GM18498 (cell line): ENCODE results near the gene AGT.
A peak's percentile ranks its signal among the peaks of the same experiment; 100 is the strongest.

Experiments
- ATAC-seq: cut with Tn5 transposase; IDR thresholded peaks from one replicate; pipeline ENCODE4 v1.9.1; 2021; ENCODE audit warnings: mild to moderate bottlenecking, moderate library complexity; ENCODE audit not compliant: unreplicated experiment

The AGT gene

DNA sequence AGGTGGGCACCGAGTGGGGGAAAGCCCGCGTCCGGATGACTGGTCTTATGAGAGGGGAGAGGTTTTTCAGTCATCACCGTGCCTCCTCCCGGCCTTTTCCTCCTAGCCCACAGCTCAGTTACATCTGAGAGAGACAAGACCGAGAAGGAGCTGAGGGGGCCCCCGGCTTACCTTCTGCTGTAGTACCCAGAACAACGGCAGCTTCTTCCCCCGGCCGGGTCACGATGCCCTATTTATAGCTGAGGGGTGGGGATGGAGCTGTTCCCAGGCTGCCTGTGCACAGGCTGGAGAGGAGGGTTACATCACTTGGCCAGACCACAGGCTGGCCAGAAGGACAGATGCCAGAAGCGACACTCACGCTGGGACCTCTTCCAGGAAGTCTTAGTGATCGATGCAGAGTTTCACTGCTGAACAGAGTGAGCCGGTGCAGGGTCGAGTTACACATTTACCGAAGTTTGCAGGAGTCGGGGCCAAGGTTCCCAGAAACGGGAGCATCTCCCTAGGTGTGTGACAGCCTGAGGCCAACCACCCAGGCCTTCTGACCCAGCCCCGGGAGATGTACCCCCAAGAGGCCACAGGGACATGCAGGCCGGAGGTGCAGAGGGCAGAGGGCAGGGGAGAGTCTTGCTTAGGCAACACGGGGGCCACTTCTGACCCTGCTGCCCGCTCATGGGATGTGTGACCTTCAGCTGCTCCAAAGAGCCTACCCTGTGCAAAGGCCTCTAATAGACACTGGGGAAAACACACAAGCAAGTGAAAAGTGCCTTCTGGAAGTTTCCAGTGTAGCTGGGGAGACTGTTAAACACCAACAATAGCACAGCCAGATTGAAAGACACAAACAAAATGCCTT lies at the start of gene AGT:
Gene AGT (minus strand): TSS at position 208 of the 850 bp plus-strand sequence. CDS start 3,299 bp downstream, outside the sequence.
- no peak for ATAC-seq

DNA sequence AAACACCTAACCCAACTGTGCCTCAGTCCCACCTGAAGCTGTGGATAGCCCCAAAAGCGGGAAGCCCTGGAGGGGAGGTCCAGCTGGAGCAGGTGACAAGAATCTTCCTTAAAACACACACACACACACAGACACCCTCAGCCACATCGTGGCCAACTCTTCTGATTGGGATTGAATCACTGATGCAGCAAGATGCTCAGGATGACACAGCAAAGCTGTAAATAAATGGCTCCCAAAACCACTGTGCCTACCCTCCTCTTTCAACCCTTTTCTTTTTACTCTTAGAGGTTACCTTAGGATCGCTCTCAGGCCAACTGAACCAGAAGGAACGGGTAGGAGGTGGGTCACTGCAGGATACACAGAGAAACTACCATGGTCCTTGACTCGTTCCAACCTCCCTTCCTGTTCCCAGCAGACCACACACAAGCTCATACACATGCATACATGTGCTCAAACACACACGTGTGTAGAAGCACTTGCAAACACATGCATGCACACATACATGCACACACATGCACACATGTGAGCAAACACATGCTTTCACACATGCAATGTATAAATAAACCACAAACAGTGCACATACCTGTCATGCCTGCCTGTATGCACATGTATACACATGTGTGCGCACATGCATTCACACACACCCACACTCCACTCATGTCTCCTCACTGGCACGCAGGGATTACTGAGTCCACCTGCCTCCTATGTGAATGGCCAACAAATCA lies 47.7 kb upstream of the AGT start:
- no peak for ATAC-seq

DNA sequence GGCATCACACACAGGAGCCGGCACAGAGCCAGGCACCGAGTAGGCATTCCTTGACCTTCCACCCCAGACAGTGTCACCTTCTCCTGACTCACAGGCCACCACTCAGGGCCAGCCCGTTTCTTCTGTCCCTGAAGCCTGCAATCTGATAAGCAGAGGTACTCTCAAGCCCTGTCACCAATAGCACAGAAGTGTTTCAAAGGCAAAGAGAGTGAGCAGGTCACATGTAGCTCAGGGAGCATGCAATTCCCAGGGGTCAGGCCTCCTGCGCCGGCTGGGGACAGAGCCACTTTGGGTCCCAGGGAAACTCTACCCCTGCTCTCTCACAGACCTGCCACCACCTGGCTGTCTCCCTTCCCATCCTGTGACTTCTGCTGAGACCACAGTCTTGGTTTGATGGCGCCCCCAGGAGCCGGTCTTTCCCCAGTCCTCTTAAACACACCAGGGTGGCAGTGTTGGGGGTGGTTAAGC lies 46.5 kb upstream of the AGT start:
- no peak for ATAC-seq

DNA sequence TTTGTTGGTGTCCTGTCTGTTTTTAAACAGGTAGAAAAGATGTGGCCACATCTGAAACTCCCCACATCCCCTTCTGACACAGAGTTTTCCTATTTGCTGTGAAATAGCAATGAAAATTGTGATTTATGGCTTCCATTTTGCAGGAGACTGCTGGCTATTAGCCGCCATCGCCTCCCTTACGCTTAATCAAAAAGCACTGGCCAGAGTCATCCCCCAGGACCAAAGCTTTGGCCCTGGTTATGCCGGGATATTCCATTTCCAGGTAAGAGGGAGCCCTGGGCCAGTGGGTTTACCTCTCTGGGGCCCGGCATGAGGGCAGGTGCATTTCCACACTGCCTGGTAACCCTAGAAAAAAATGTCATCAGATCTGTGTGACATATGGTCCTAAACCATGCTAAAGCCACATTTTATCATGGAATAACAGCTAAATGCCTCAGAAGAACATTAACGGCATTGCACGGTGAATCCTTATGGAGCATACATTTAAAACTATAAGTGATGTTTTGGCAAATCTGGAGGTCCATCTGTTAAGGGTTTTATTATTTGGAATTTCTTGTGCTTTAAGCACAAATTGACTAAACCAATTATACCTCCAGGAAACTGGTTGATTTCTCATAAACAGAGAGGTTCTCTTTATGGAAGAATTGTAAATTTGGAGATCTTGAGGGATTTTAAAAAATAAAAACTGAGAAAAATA lies 45.6 kb upstream of the AGT start:
- ATAC-seq, result no peak

DNA sequence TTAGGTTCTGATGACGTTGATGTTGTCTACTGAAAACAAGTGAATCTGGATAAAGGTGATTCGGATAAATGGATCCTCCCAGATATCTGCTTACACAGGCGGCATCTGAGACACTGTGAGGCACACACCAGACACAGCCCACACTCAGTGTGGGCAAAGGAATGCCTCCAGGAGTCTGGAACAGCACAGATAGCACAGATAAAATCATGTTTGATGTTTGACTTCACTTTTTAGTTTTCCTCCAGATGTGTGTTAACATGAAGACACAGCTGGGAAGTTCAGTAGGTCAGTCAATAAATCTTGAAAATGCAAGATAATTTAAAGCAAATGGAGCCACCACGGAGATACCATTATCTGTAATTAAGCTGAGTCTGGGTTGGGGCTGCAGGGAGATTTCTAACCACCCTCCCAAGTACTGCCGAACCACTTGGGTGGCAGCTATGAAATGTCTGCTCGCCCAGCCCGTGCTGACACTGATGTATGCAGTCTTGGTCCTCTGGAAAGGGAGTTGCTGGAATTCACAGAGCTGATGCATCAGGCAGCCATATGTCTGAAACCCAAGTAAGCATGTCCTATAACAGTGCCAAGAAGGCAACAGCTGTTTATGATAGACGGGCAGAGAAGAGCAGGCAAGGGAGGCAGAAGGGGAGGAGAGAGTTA lies 44.9 kb upstream of the AGT start:
- ATAC-seq, result no peak

DNA sequence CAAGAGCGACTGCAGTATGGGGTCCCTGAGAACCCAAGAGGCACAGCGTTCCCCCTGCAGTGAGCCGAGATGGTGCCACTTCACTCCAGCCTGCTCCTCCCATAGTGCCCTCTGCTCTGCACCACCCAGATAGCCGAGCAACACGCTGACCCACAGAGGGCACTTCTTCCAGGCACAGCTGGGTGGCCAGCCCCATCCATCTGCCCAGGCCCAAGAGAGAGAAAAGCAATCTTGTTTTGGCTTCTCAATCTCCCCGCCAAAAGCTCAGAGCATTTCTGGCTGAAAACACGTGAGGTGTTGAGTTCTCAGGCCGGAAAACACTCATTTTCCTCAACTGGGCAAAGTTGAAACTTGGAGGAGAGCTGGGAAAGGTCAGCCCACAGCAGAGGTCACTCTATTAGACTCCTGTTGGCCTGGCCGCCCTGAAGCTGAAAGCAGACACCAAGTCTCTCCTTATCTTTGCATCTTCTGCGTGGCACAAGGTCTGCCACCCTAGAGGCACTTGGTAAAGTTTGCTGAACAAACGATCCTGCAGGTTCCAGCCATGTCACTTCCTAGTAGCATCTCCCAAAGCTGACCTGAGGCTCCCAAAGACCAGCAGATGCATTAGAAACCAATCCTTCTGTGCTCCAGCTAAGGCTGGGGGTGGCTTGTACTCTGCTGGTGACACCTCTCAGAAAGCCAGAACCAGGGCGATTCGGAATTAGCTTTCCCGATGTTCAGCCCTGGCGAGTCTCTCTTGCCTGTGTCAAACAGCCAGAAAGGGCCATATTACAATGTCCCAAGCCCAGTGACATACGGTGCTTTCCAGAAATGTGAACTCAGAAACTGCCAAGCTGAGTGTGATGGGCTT lies 44.2 kb upstream of the AGT start:
- no peak for ATAC-seq

DNA sequence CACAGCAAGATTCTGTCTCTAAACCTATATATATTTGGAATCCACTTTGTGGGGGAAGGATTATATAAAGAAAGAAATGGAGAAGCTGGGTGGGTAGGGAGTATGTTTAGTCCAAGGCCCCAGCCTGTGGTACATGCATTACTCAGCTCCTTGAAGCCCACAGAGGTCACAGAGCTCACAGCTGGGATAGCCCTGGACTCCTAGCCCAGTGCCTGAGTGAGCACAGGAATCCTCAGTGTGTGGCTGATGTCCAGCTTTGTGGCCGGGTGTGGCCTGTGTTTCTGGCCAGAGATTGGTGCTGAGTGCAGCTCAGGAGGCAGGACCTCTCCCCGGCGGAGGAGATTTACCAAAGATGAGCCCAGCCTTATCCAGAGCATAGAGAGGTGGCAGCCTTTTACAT lies 40.9 kb upstream of the AGT start:
- ATAC-seq, result no peak

DNA sequence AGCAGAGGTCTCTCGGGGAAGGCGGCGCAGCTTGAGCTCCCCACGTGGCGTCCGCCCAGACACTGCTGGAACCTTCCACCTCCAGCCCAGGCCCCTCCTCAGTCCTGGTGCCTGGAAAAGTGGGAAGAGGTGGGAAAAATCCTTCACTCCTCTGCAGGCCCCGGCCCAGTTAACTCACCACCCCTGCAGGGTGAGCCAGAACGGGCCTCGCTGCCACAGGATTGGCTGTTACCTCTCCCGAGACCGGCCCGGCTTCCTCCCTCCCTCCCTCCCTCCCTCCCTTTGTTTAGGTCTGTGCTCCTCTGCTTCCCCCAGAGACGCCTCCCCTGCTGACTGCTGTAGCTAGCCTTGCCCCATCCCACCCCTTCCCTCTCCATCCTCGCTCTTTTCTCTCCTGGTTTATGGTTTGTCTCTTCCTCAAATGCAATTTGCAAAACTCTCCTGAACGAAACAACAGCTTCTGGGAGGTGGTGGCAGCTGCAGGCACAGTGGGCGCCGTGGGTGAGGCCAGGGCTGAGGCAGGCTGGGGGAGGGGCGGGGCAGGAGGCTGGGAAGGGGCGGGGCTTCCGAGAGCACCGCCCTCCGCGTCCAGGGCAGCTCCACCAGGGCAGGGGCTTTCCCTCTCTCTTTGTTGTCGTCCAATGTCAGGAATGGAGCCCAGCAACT lies 39.8 kb upstream of the AGT start:
- ATAC-seq, result no peak

DNA sequence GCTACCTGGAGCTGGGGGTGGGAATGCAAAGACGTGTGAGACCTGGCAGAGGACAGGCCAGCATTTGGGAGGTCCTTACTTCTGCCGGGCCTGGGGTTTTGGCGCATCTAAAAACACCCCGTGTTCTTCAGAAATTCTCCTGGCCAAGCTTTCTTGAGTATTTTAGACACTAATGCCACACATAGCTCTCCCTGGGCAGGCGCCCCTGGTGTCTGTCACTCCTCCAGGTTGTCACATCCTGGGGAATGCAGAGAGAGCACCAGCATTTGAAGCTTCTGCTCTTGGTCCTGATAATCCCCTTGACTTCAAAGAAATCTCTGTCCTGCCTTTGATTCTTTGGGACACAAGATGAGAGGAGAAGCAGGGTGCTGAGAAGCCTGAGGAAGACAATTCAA lies 39.3 kb upstream of the AGT start:
- ATAC-seq, result no peak

DNA sequence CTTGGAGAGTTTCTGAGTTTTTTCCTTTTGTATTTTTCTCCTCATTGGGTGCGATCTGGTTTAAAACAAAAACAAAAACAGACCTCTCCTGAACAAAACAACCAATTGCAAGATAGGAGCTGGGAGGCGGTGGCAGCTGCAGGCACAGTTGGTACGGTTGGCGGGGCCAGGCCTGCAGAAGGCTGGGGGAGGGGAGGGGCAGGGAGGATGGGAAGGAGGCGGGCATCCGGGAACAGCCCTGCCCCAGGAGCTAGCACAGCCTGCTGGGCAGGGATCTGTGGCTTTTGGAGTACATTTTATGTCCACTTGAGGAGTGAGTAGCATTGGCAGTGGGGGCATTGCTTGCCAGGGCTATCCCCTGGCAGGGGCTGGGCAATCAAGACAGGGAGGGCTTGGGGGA lies 38.5 kb upstream of the AGT start:
- no peak for ATAC-seq

DNA sequence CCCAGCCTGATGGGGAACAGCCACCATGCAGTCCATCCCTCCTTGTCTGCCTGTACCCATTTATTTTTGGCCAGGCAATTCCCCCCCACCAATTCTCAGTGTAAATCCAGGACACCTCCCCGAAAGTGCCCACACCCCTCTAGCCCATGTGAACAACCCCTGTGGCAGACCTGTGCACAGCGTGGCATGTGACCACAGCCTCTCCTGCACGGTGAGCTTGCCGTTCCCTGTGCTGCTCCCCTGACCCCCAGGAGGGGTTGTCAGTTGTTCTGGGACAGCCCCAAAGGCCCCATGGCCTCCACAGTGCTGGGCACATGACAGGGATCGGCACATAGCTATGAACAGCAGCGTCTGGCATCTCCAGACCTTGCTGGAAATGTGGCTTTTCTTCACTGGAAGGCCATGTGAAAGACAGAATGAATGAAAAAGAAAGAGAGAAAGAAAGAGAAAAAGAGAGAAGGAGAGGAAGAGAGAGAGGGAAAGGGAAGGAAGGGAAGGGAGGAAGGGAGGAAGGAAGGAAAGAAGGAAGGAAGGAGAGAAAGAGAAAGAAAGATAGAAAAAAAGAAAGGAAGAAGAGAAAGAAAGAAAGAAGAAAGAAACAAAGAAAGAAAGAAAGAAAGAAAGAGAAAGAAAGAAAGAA lies 37.2 kb upstream of the AGT start:
- ATAC-seq, result no peak

DNA sequence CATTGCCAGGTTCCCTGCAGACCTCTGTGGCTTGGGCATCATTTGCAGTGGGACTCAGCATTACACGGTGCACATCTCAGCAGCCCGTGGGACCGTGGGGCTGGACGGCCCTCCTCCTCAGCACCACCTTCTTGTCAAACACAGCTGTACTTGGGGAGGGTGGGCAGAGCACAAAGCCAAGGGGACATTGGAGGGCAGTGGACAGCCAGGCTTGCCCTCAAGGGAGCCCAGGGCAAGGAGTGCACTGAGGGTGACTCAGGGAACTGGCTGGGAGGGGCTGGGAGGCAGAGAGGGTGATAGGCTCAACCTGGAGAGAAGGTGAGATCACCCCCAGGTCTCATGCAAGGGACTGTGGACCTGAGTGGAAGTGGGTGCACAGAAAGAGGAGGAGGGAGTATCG lies 36.7 kb upstream of the AGT start:
- no peak for ATAC-seq

DNA sequence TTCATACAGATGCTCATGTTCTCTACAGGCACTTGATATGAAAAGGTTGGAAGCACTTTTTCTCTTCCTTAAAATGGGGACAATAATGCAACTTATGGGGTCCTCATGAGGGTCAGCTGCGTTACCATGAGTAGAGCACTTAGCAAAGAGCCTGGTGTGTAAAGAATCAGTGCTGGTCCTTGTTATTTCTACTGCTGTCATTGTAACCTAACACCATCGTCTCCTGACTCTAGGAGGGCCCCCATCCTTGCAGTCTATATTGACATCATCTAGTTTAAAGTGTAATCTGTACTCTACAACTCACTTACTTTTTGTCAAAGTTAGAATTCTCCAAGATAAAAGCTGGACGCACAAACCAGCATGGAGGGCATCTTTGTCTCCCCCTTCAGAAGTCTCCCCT lies 35.7 kb upstream of the AGT start:
- ATAC-seq, result no peak

DNA sequence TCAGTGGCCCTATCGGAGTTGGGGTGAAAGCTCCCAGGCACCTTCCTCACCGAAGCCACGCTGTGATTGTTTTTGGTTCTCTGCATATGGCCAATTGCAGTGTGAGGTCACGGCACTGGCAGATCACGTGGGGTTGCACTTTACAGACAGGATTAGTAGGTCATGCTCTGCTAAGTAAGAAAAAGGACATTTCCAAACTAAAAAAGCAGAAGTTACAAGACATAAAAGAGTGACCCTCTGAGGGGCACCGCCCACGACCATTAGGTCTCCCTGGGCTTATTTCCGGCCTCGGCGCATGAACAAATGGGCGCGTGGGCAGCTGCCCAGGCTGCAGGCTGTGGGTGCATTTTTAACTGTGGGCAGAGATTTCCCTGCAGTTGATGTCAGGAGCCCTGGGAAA lies 35.2 kb upstream of the AGT start:
- ATAC-seq, result peak; percentile 64

DNA sequence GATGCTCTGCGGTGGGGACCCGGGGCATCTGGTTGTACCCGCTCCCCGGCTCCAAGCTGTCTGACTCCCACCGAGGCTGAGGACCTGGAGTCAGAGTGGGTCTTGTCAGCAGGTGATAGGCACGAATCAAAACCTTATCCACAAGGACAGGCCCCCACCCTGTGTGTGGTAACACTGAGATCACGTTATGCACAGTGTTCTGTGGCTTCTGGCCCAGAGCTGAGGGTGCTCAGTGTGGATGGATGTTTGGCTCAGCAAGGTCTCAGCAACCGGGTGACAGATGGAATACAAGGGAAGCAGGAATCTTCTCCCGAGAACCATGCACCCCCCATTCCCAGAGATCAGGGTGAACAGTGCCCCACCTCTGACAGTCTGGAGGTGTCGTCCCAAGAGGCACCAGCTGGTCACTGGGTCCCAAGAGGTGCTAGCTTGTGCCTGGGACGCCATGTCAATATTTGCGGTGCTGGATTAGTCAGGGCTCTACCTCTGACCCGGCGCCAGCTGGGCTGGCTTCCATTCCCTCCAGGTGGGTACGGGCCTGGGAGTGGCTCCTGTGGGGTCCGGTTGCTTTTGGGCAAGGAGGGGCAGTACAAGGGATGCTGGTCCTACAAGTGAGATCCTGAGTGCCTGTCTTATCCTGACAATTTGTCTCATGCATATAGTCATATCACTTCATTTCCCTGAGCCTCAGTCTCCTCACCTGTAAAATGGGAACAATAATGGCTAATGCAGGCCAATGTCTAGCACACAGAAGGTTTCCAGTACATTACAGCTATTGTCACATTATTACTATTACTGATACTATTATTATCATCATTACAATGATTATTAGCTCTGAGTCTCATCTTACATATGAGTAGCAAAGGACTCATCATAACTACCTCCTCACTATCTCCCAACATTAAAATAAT lies 34.2 kb upstream of the AGT start:
- no peak for ATAC-seq

DNA sequence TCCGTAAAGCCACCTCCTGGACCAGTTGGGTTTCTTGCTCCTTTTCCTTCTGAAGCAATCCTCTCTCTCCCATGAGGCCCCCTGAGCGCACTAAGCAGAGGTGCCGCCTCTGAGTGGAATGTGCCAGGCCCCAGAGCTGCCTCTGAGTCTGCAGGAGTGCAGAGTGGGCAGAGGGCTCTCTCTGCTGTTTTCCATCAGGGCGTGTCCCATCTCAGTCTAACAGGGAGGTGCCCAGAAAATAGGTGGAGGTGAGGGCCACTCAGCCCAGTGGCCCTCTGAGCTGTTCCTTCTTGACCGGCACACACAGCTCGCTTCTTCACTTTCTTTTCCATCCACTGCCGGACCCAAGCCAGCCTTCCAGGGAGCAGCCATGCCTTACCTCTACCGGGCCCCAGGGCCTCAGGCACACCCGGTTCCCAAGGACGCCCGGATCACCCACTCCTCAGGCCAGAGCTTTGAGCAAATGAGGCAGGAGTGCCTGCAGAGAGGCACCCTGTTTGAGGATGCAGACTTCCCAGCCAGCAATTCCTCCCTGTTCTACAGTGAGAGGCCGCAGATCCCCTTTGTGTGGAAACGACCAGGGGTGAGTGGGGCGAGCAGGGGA lies 33.3 kb upstream of the AGT start, which contains the start of gene CAPN9:
Gene CAPN9 (plus strand): TSS at position 262 of the 604 bp plus-strand sequence. CDS start 109 bp downstream, at position 371.
- ATAC-seq, result no peak

DNA sequence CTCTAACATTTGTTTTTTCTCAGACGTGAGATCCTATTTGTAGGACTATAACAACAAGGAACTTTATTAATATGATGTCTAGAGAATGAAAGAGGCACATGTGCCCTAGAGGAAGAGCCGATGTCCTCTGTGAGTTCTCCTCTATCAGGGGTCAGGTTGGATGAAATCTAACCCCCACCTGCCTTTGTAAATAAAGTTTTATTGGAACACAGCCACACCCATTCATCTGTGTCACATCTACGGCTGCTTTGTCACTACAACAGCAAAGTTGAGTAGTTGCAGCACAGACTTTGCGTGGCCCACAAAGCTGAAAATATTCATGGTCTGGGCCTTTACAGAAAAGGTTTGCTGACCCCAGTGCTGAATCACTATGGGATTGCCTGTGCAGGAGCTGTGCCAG lies 32.7 kb upstream of the AGT start:
- no peak for ATAC-seq

DNA sequence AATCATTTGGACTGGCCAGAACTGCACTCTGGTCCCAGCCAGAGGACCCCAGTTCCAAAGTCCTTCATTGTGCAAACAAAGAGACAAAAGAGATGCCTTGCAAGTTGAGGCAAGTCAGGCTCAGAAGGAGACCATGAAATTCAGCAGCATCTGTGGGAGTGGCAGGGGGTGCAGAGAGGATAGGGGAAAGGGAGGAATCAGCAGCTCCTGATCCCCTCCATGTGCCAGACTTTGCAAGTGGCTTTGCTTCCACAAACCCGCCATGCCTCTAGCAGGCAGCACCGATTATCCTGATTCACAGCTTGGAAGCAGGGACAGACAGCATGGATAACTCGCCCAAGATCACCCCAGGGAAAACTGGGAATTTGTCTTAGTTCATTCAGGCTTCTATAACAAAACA lies 31.1 kb upstream of the AGT start:
- no peak for ATAC-seq
